Naive thymus-derived CD4-positive, alpha-beta T cell (primary cell): Measurements from ENCODE around the gene ZIC2. TPM values are rescaled to one million over a fixed set of nuclear protein-coding genes. Genes with fewer than 3 reads are reported as not detected.

Experiments used
- ATAC-seq: fragments of 150-1000 bp; cut with Tn5 transposase; 2 replicates; pipeline ENCODE4 v1.10.0; 2021; ENCODE audit warnings: mild to moderate bottlenecking, moderate library complexity
- CTCF ChIA-PET: fragments of 350-600 bp; sonication (Branson Sonifier 250); formaldehyde crosslinking; loops from one replicate; lab custom pipeline; 2021; ENCODE audit warnings: antibody characterized with exemption; lab: Charles Lee
- POLR2A ChIA-PET: fragments of 350-600 bp; sonication (Branson Sonifier 250); formaldehyde crosslinking; loops from one replicate; lab custom pipeline; 2021; ENCODE audit warnings: antibody characterized with exemption, inconsistent platforms; lab: Charles Lee
- DNase-seq, 9 donors: peaks; one replicate each; pipeline versions ENCODE4 v3.0.0 to v3.0.0-alpha.2; 2020 to 2022; ENCODE audit warnings: mixed read lengths in 1 of 9
- H3K27ac ChIP-seq: one replicate; pipeline ENCODE4 v1.7.0; 2013; ENCODE audit warnings: mild to moderate bottlenecking, low read depth, low read length, moderate library complexity
- H3K27me3 ChIP-seq, 2 donors: one replicate each; pipeline ENCODE4 v1.7.0; 2013; ENCODE audit warnings: low read length in 2 of 2, mild to moderate bottlenecking in 2 of 2, moderate library complexity in 2 of 2; ENCODE audit not compliant: control insufficient read depth in 2 of 2, insufficient read depth in 2 of 2
- H3K36me3 ChIP-seq, 3 experiments: 1 replicate in 2 of 3; 2 replicates in 1 of 3; pipeline ENCODE4 v1.7.0; 2013; ENCODE audit warnings: low read length in 3 of 3, mild to moderate bottlenecking in 3 of 3, moderate library complexity in 1 of 3; ENCODE audit not compliant: insufficient read depth in 3 of 3, control insufficient read depth in 2 of 3
- H3K4me1 ChIP-seq, 2 donors: one replicate each; pipeline ENCODE4 v1.7.0; 2013; ENCODE audit warnings: low read length in 2 of 2, mild to moderate bottlenecking in 2 of 2, moderate library complexity in 1 of 2; ENCODE audit not compliant: control insufficient read depth in 2 of 2, insufficient read depth in 2 of 2
- H3K4me3 ChIP-seq: 2 replicates; pipeline ENCODE4 v1.7.0; 2013; ENCODE audit warnings: mild to moderate bottlenecking, low read length
- H3K9me3 ChIP-seq, 3 experiments: 1 replicate in 2 of 3; 2 replicates in 1 of 3; pipeline ENCODE4 v1.7.0; 2013; ENCODE audit warnings: low read length in 3 of 3; ENCODE audit not compliant: control insufficient read depth in 2 of 3
- H3K27ac Mint-ChIP-seq, 9 donors: one replicate each; pipeline ENCODE4 v1.8.0; 2020 to 2022; ENCODE audit warnings: mixed read lengths in 9 of 9, mild to moderate bottlenecking in 8 of 9, moderate library complexity in 5 of 9, inconsistent platforms in 2 of 9
- H3K27me3 Mint-ChIP-seq, 5 donors: one replicate each; pipeline ENCODE4 v1.8.0; 2021 to 2022; ENCODE audit warnings: mixed read lengths in 5 of 5, mild to moderate bottlenecking in 1 of 5
- H3K36me3 Mint-ChIP-seq, 5 donors: one replicate each; pipeline ENCODE4 v1.8.0; 2020 to 2022; ENCODE audit warnings: mixed read lengths in 5 of 5, mild to moderate bottlenecking in 3 of 5, inconsistent platforms in 1 of 5
- H3K4me1 Mint-ChIP-seq, 7 donors: one replicate each; pipeline ENCODE4 v1.8.0; 2020 to 2022; ENCODE audit warnings: mixed read lengths in 7 of 7, mild to moderate bottlenecking in 3 of 7, inconsistent platforms in 1 of 7
- H3K4me3 Mint-ChIP-seq, 10 donors: one replicate each; pipeline ENCODE4 v1.8.0; 2020 to 2022; ENCODE audit warnings: mild to moderate bottlenecking in 10 of 10, mixed read lengths in 10 of 10, moderate library complexity in 6 of 10, inconsistent platforms in 2 of 10
- H3K9me3 Mint-ChIP-seq, 11 donors: one replicate each; pipeline ENCODE4 v1.8.0; 2020 to 2022; ENCODE audit warnings: mixed read lengths in 11 of 11, mild to moderate bottlenecking in 4 of 11, inconsistent platforms in 1 of 11, moderate library complexity in 1 of 11
- intact Hi-C, 2 donors: fragments of 100-400 bp; cut with micrococcal nuclease; formaldehyde crosslinking; loops; one replicate each; pipeline ENCODE4 v1.15.1; 2023
- polyA plus RNA-seq, 2 donors: library from polyadenylated mRNA; unstranded; fragments of 300-500 nt; fragmentation: Illumina TruSeq; gene quantifications; one replicate each; pipeline ENCODE4 v1.2.3, GENCODE V29; 2021
- total RNA-seq, 6 experiments: library from RNA in 5 of 6; stranded (reverse) in 5 of 6; gene quantifications; 1 replicate in 5 of 6; 2 replicates in 1 of 6; pipeline ENCODE4 v1.2.3 and lab custom pipeline; 2021 to 2026

Gene ZIC2
- total and polyA plus RNA-seq, 7 experiments from 2014 or later, result 0.51 TPM; not detected in 6

- Histone ChIP-seq H3K9me3 (peaks cover 0 to 24% (median 6%) of the 10 kb centered on the region in 3 experiments), H3K36me3 (no peaks in the 10 kb centered on the region), H3K27ac (no peak overlapping the region), H3K4me3 (no peak overlapping the region), H3K4me1 (peaks cover 6 to 17% of the 10 kb centered on the region in 2 donors), H3K27me3 (peaks cover 26 to 66% of the 10 kb centered on the region in 2 donors)
- DNase-seq (no peak), ATAC-seq (no peak)
- ChIA-PET CTCF (interaction anchor here (0.9 kb wide), 1 partner anchor 328 kb away, joined by 3 read pairs; no protein-coding TSS in a partner anchor), POLR2A (interaction anchor here (1.2 to 4.1 kb wide), 2 partner anchors 9 to 11 kb away, joined by 3 to 19 read pairs; no protein-coding TSS in a partner anchor)
- H3K4me3 Mint-ChIP-seq, result peak overlapping the region in 9 of 10 donors; percentile 21 to 79 (median 57)
- peak overlapping the region; percentile 61 to 96 (median 86) for H3K27ac Mint-ChIP-seq
- peaks cover 0 to 57% (median 20%) of the 10 kb centered on the region in 11 donors for H3K9me3 Mint-ChIP-seq
- H3K36me3 Mint-ChIP-seq, result peaks cover 0 to 25% (median 3%) of the 10 kb centered on the region in 5 donors
- intact Hi-C loops, result loop anchor here (5.0 kb wide), 2 partner anchors 327 to 487 kb away; no protein-coding TSS in a partner anchor
- H3K4me1 Mint-ChIP-seq, result peaks cover 4 to 37% (median 21%) of the 10 kb centered on the region in 7 donors
- H3K27me3 Mint-ChIP-seq, result peaks cover 44 to 69% (median 57%) of the 10 kb centered on the region in 5 donors
Measured at GRCh38 chr13:99984461-99985240, 3.1 kb downstream of the ZIC2 start.

DNA sequence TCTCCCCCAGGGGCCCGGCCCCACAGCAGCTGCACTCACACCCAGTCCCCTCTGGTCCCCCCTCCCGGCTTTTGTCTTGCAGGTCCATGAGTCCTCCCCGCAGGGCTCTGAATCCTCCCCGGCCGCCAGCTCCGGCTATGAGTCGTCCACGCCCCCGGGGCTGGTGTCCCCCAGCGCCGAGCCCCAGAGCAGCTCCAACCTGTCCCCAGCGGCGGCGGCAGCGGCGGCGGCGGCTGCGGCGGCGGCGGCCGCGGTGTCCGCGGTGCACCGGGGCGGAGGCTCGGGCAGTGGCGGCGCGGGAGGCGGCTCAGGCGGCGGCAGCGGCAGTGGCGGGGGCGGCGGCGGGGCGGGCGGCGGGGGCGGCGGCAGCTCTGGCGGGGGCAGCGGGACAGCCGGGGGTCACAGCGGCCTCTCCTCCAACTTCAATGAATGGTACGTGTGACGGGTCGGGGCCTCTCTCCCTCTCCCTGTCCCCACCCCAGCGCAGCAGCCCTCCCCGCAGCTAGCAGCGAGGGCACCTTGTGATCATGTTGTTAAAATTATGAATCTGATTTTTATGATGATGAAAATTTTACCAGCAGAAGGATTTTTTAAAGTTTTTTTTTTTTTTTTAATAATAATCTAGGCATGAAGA, 3.8 kb downstream of the ZIC2 start:
- no peak overlapping the region for H3K4me3 ChIP-seq
- no peak for DNase-seq
- Mint-ChIP-seq H3K4me3 (peak overlapping the region in 2 of 10 donors; percentile 49 to 74), H3K9me3 (peaks cover 0 to 62% (median 20%) of the 10 kb centered on the region in 11 donors), H3K27ac (peak overlapping the region in 4 of 9 donors; percentile 55 to 92 (median 88)), H3K27me3 (peaks cover 44 to 74% (median 64%) of the 10 kb centered on the region in 5 donors), H3K36me3 (peaks cover 0 to 25% (median 4%) of the 10 kb centered on the region in 5 donors), H3K4me1 (peaks cover 4 to 44% (median 28%) of the 10 kb centered on the region in 7 donors)
- POLR2A ChIA-PET, result interaction anchor here (4.1 kb wide), 1 partner anchor 8 kb away, joined by 19 read pairs; no protein-coding TSS in a partner anchor
- ATAC-seq, result no peak
- H3K27ac ChIP-seq, result no peak overlapping the region
- no peaks in the 10 kb centered on the region for H3K36me3 ChIP-seq
- intact Hi-C loops, result no loop called here
- peaks cover 0 to 24% (median 6%) of the 10 kb centered on the region in 3 experiments for H3K9me3 ChIP-seq
- CTCF ChIA-PET, result interaction anchor here (0.6 kb wide), 1 partner anchor 18 kb away, joined by 5 read pairs; no protein-coding TSS in a partner anchor
- peaks cover 26 to 74% of the 10 kb centered on the region in 2 donors for H3K27me3 ChIP-seq
- peaks cover 6 to 17% of the 10 kb centered on the region in 2 donors for H3K4me1 ChIP-seq

DNA sequence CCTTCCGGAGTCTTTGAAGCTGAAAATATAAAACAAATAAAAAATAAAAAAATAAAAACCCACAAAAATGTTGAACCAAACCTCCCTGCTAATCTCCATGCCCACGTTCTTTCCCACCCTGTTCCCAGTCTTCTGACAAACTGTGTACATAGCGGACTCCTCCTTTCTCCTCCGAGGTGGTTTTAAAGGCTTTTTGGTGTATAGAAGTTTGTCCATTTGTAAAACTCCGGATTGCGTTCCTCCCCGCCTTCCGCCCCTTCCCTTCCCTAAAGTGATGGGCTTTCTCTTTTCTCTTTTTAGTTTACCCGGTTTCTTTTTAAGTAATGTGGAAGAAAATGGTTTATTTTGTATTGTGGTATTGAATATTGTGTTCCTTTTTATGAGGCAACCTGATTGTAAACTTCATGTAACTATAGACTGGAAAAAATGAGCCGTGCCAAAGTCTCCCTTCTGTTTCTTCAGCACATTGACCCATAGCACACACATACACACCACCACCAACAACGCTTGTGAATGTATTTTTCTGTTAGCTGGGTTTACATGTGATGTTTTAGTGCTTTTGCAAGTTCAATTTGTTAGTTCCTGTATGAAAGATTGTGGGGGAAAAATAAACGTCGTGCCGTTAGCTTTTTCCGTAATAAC, 4.4 kb downstream of the ZIC2 start:
- Mint-ChIP-seq H3K27me3 (peaks cover 45 to 79% (median 69%) of the 10 kb centered on the region in 5 donors), H3K4me3 (peak overlapping the region in 8 of 10 donors; percentile 27 to 74 (median 48)), H3K4me1 (peaks cover 4 to 48% (median 30%) of the 10 kb centered on the region in 7 donors), H3K9me3 (peaks cover 0 to 63% (median 20%) of the 10 kb centered on the region in 11 donors), H3K27ac (peak overlapping the region in 7 of 9 donors; percentile 49 to 92 (median 88)), H3K36me3 (peaks cover 0 to 25% (median 4%) of the 10 kb centered on the region in 5 donors)
- POLR2A ChIA-PET, result interaction anchor here (0.8 to 4.1 kb wide), 2 partner anchors 8 to 10 kb away, joined by 3 to 19 read pairs; no protein-coding TSS in a partner anchor
- DNase-seq, result no peak
- ATAC-seq, result no peak
- H3K4me3 ChIP-seq, result no peak overlapping the region
- no peak overlapping the region for H3K27ac ChIP-seq
- H3K27me3 ChIP-seq, result peaks cover 26 to 80% of the 10 kb centered on the region in 2 donors
- intact Hi-C loops, result no loop called here
- no peaks in the 10 kb centered on the region for H3K36me3 ChIP-seq
- peaks cover 6 to 23% of the 10 kb centered on the region in 2 donors for H3K4me1 ChIP-seq
- CTCF ChIA-PET, result interaction anchor here (0.6 kb wide), 1 partner anchor 18 kb away, joined by 5 read pairs; no protein-coding TSS in a partner anchor
- H3K9me3 ChIP-seq, result peaks cover 0 to 24% (median 6%) of the 10 kb centered on the region in 3 experiments

DNA sequence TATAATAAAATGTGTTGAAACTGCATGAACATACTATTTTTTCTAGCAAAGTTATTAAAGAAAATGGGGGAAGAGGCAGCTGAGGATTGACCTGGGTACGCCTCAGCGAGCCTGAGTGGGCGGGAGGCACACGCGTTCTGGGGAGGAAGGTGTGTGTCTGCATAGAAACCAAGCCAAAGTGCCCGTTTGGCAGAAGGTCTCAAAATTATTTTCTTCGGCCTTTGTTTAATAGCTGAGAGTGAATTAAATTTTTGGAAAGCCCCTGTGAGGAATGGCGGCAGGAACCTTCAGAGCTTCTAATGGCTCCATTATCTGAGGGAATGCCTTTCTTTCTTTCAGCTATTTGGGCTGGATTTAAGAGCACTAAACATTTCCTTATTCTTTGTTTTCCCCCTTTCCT, 5.2 kb downstream of the ZIC2 start:
- peaks cover 26 to 87% of the 10 kb centered on the region in 2 donors for H3K27me3 ChIP-seq
- no peak for DNase-seq
- POLR2A ChIA-PET, result interaction anchor here (0.8 to 4.1 kb wide), 2 partner anchors 7 to 10 kb away, joined by 3 to 19 read pairs; no protein-coding TSS in a partner anchor
- peaks cover 4 to 49% (median 31%) of the 10 kb centered on the region in 7 donors for H3K4me1 Mint-ChIP-seq
- peaks cover 52 to 85% (median 74%) of the 10 kb centered on the region in 5 donors for H3K27me3 Mint-ChIP-seq
- intact Hi-C loops, result no loop called here
- CTCF ChIA-PET, result interaction anchor here (0.6 to 0.7 kb wide), 2 partner anchors 17 to 40 kb away, joined by 4 to 5 read pairs; no protein-coding TSS in a partner anchor
- H3K27ac ChIP-seq, result no peak overlapping the region
- no peaks in the 10 kb centered on the region for H3K36me3 ChIP-seq
- no peak for ATAC-seq
- H3K27ac Mint-ChIP-seq, result peak overlapping the region in 3 of 9 donors; percentile 31 to 92 (median 89)
- peaks cover 0 to 25% (median 4%) of the 10 kb centered on the region in 5 donors for H3K36me3 Mint-ChIP-seq
- no peak overlapping the region for H3K4me3 ChIP-seq
- peaks cover 6 to 25% of the 10 kb centered on the region in 2 donors for H3K4me1 ChIP-seq
- peaks cover 0 to 65% (median 20%) of the 10 kb centered on the region in 11 donors for H3K9me3 Mint-ChIP-seq
- peaks cover 0 to 24% (median 6%) of the 10 kb centered on the region in 3 experiments for H3K9me3 ChIP-seq
- peak overlapping the region in 2 of 10 donors; percentile 11 to 74 for H3K4me3 Mint-ChIP-seq

DNA sequence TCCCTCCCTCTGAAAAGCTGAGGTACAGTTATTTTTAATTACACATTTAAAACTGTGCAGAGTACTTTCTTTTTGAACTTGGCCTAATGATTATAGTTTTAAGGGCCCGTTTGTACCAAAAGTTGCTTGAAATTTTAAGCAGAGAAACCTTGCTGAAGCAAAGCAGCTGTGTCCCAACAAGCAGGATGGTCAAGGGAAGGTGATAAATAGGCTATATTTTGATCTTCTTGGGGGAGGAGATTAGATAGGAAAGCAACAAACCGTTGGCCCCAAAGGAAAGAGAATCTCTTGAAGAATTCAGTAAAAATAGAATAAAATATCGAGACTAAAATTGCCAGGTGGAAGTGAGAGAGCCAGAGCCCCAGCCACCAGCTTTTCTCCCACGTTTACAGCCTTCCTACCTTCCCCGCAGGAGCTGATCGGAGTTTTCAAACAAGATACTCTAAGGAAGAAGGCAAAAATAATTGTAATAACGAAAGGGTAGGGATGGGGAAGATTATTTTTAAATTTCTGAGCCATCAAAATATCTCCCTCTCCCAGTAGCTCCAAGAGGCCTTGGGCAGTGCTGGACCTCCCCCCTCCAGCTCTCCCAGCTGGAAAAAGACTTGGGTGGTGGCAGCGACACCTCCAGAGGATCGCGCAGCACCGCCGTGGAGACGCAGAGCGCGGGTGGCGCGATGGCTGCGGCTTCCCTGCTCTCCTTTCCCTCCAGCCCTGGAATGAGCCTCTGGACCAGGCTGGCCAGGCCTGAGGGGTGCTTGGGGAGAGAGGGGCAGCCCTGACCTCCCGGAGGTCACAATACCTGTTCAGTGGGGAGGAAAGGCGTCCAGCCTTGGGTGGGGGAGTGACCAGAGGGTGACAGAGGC, 5.8 kb downstream of the ZIC2 start:
- H3K4me3 Mint-ChIP-seq, result peak overlapping the region in 3 of 10 donors; percentile 11 to 48 (median 24)
- DNase-seq (no peak), ATAC-seq (no peak)
- no peak overlapping the region for H3K4me3 ChIP-seq
- no peaks in the 10 kb centered on the region for H3K36me3 ChIP-seq
- peaks cover 0 to 71% (median 22%) of the 10 kb centered on the region in 11 donors for H3K9me3 Mint-ChIP-seq
- H3K9me3 ChIP-seq, result peaks cover 0 to 24% (median 6%) of the 10 kb centered on the region in 3 experiments
- peaks cover 58 to 91% (median 80%) of the 10 kb centered on the region in 5 donors for H3K27me3 Mint-ChIP-seq
- H3K27me3 ChIP-seq, result peaks cover 26 to 94% of the 10 kb centered on the region in 2 donors
- H3K36me3 Mint-ChIP-seq, result peaks cover 0 to 25% (median 4%) of the 10 kb centered on the region in 5 donors
- peaks cover 6 to 25% of the 10 kb centered on the region in 2 donors for H3K4me1 ChIP-seq
- H3K4me1 Mint-ChIP-seq, result peaks cover 4 to 56% (median 33%) of the 10 kb centered on the region in 7 donors
- ChIA-PET CTCF (interaction anchor here (0.6 to 0.7 kb wide), 2 partner anchors 17 to 41 kb away, joined by 4 to 5 read pairs; no protein-coding TSS in a partner anchor), POLR2A (interaction anchor here (0.7 kb wide), 1 partner anchor 22 kb away, joined by 3 read pairs; no protein-coding TSS in a partner anchor)
- intact Hi-C loops, result loop anchor here (2.0 kb wide), 2 partner anchors 15 to 27 kb away; no protein-coding TSS in a partner anchor
- H3K27ac ChIP-seq, result no peak overlapping the region
- peak overlapping the region in 5 of 9 donors; percentile 44 to 92 (median 63) for H3K27ac Mint-ChIP-seq
